Endothelial cell of umbilical vein (primary cell): ENCODE measurements around the gene PKNOX2. TPM values are rescaled to one million over a fixed set of nuclear protein-coding genes. Genes with fewer than 3 reads are reported as not detected.

ENCODE experiments used
- BruUV-seq: library from RNA; stranded (reverse); fragments of 400-500 nt; replicated peaks from 2 replicates; lab custom pipeline; 2021; lab: Mats Ljungman, UMichigan
- CTCF ChIA-PET: fragments of 300-600, 350-600 bp; sonication (Branson Sonifier 250); formaldehyde crosslinking; loops from one replicate; lab custom pipeline; 2021; ENCODE audit warnings: antibody characterized with exemption, inconsistent platforms; lab: Charles Lee
- POLR2A ChIA-PET: fragments of 300-600, 350-600 bp; sonication (Branson Sonifier 250); formaldehyde crosslinking; loops from one replicate; lab custom pipeline; 2021; ENCODE audit warnings: antibody characterized with exemption, inconsistent platforms; lab: Charles Lee
- DNase-seq: peaks from one replicate; pipeline ENCODE4 v3.0.0-alpha.2; 2011; ENCODE audit warnings: low read depth, low spot score
- FAIRE-seq: peaks from 2 replicates; lab custom pipeline; 2011; peaks lifted over from hg19 to GRCh38; lab: Jason Lieb, UNC
- H2AFZ ChIP-seq: 2 replicates; pipeline ENCODE4 v1.6.0; 2012; ENCODE audit warnings: low read depth, low read length, control low read depth, inconsistent platforms
- H3K27ac ChIP-seq: 2 replicates; pipeline ENCODE4 v1.5.1; 2011; ENCODE audit warnings: low read depth, mild to moderate bottlenecking, control low read depth, low read length, moderate library complexity; ENCODE audit not compliant: insufficient read depth
- H3K27me3 ChIP-seq, 2 experiments: 2 replicates each; pipeline versions ENCODE4 v1.6.0 to v1.6.1; 2011; ENCODE audit warnings: low read length in 2 of 2, mixed read lengths in 1 of 2; ENCODE audit not compliant: control insufficient read depth in 2 of 2, insufficient read depth in 2 of 2
- H3K36me3 ChIP-seq, 2 experiments: 2 replicates in 1 of 2; 3 replicates in 1 of 2; pipeline ENCODE4 v1.5.1; 2011; ENCODE audit warnings: low read length in 2 of 2, mild to moderate bottlenecking in 1 of 2, moderate library complexity in 1 of 2; ENCODE audit not compliant: control insufficient read depth in 2 of 2, insufficient read depth in 2 of 2; ENCODE audit errors: extremely low read depth in 1 of 2
- H3K4me1 ChIP-seq: 3 replicates; pipeline ENCODE4 v1.5.1; 2011; ENCODE audit warnings: mild to moderate bottlenecking, low read length; ENCODE audit not compliant: control insufficient read depth, insufficient read depth; ENCODE audit errors: extremely low read depth
- H3K4me2 ChIP-seq: 2 replicates; pipeline ENCODE4 v1.6.1; 2011; ENCODE audit warnings: low read length, control low read depth, mixed read lengths; ENCODE audit not compliant: insufficient read depth
- H3K4me3 ChIP-seq, 3 experiments: fragments of 200-600 bp in 1 of 3; sonication (generic), shearing (Covaris generic) in 1 of 3; replicated peaks in 1 of 3; 2 replicates each; pipeline ENCODE4 v1.5.1; 2011 to 2016; ENCODE audit warnings: control low read depth in 3 of 3, low read length in 3 of 3, mild to moderate bottlenecking in 2 of 3, inconsistent platforms in 1 of 3, low read depth in 1 of 3, moderate library complexity in 1 of 3; ENCODE audit not compliant: insufficient read depth in 1 of 3
- H3K79me2 ChIP-seq: 2 replicates; pipeline ENCODE4 v1.6.0; 2012; ENCODE audit warnings: low read length, inconsistent platforms; ENCODE audit not compliant: control insufficient read depth, insufficient read depth
- H3K9ac ChIP-seq: replicated peaks from 2 replicates; pipeline ENCODE3; 2011; ENCODE audit warnings: low read length, control low read depth; ENCODE audit not compliant: insufficient read depth; ENCODE audit errors: extremely low read depth
- H3K9me1 ChIP-seq: replicated peaks from 3 replicates; pipeline ENCODE4 v1.6.0; 2011; ENCODE audit warnings: mild to moderate bottlenecking, low read length; ENCODE audit not compliant: control insufficient read depth, insufficient read depth; ENCODE audit errors: extremely low read depth
- H3K9me3 ChIP-seq: replicated peaks from 2 replicates; pipeline ENCODE4 v1.5.1; 2012; ENCODE audit warnings: low read length, inconsistent platforms; ENCODE audit not compliant: control insufficient read depth, insufficient read depth
- H4K20me1 ChIP-seq: replicated peaks from 2 replicates; pipeline ENCODE3; 2011; ENCODE audit warnings: mild to moderate bottlenecking, low read length; ENCODE audit not compliant: control insufficient read depth, insufficient read depth; ENCODE audit errors: extremely low read depth
- CTCF ChIP-seq, 2 donors: IDR thresholded peaks; 1 replicate in 1 of 2; 2 replicates in 1 of 2; pipeline ENCODE4 v1.5.1; 2011; ENCODE audit warnings: low read length in 2 of 2, mild to moderate bottlenecking in 2 of 2, moderate library complexity in 2 of 2, control low read depth in 1 of 2, inconsistent platforms in 1 of 2, low read depth in 1 of 2; ENCODE audit not compliant: insufficient read depth in 1 of 2; ENCODE audit errors: extremely low read depth in 1 of 2
- EZH2 ChIP-seq: IDR thresholded peaks from 2 replicates; pipeline ENCODE4 v1.6.1; 2012; ENCODE audit warnings: borderline replicate concordance, low read depth, mild to moderate bottlenecking, moderate library complexity, low read length, inconsistent platforms; ENCODE audit not compliant: severe bottlenecking
- FOS ChIP-seq: IDR thresholded peaks from 2 replicates; pipeline ENCODE4 v1.6.1; 2011; ENCODE audit warnings: mild to moderate bottlenecking, low read length, moderate library complexity, borderline replicate concordance; ENCODE audit not compliant: insufficient read depth
- GATA2 ChIP-seq: IDR thresholded peaks from 2 replicates; pipeline ENCODE4 v1.7.0; 2011; ENCODE audit warnings: low read depth, mild to moderate bottlenecking, moderate library complexity, mixed read lengths, low read length; ENCODE audit not compliant: insufficient read length, insufficient read depth
- JUN ChIP-seq: IDR thresholded peaks from 2 replicates; pipeline ENCODE4 v1.6.1; 2011; ENCODE audit warnings: borderline replicate concordance, low read depth; ENCODE audit not compliant: insufficient read length, insufficient read depth
- MAX ChIP-seq: IDR thresholded peaks from 2 replicates; pipeline ENCODE4 v1.6.1; 2011; ENCODE audit not compliant: insufficient read depth, insufficient read length
- MYC ChIP-seq: IDR thresholded peaks from one replicate; pipeline ENCODE4 v1.6.1; 2011; ENCODE audit warnings: mild to moderate bottlenecking, low read depth, low read length
- POLR2A ChIP-seq: IDR thresholded peaks from 2 replicates; pipeline ENCODE4 v1.6.1; 2012; ENCODE audit warnings: low read depth, mild to moderate bottlenecking, control low read depth, low read length
- POLR2AphosphoS5 ChIP-seq: IDR thresholded peaks from 2 replicates; pipeline ENCODE4 v1.6.1; 2012; ENCODE audit warnings: low read depth, mild to moderate bottlenecking, control low read depth, low read length, moderate library complexity; ENCODE audit not compliant: insufficient read depth
- dilution Hi-C: fragments of 300-500 bp; cut with MboI; formaldehyde crosslinking; loops from one replicate; pipeline ENCODE4 v1.15.0; 2019; ENCODE audit warnings: low sequenced_read_pairs; ENCODE audit not compliant: extremely low pct_ligation_motif_present
- intact Hi-C: fragments of 100-400 bp; cut with micrococcal nuclease; formaldehyde crosslinking; loops from one replicate; pipeline ENCODE4 v1.10.0; 2022
- polyA plus RNA-seq, 4 experiments: library from polyadenylated mRNA; depleted of rRNA in 3 of 4; stranded (reverse) in 3 of 4; unstranded in 1 of 4; fragments of >200 nt; gene quantifications; 2 replicates each; pipeline versions ENCODE4 v1.2.1 to v1.2.3, GENCODE V29; 2011 to 2012; ENCODE audit warnings: missing spikeins in 1 of 4
- total RNA-seq: library from RNA; stranded (reverse); gene quantifications from 2 replicates; pipeline ENCODE4 v1.2.3, GENCODE V29; 2021

Gene PKNOX2
- total and polyA plus RNA-seq, 2 donors (not counting 3 experiments of a cell fraction or from before 2014, with no cell fraction given) = 0.11 to 0.91 TPM

- no peaks in the 10 kb centered on the region for H3K4me1 ChIP-seq
- no peaks in the 10 kb centered on the region for H3K9me1 ChIP-seq
- POLR2A ChIA-PET = no interaction called here
- H2AFZ ChIP-seq = no peak overlapping the region
- peaks cover 0 to 7% of the 10 kb centered on the region in 2 experiments for H3K27me3 ChIP-seq
- dilution Hi-C loops = no loop called here
- no peaks in the 10 kb centered on the region for H3K9me3 ChIP-seq
- no peak overlapping the region for H3K27ac ChIP-seq
- FAIRE-seq = no peak
- H3K4me2 ChIP-seq = no peak overlapping the region
- no peaks in the 10 kb centered on the region for H4K20me1 ChIP-seq
- BruUV-seq = no TSS peak
- H3K4me3 ChIP-seq = no peak overlapping the region
- CTCF ChIA-PET = interaction anchor here (1.1 to 4.9 kb wide), 2 partner anchors 15 to 189 kb away, joined by 3 to 23 read pairs; no protein-coding TSS in a partner anchor
- intact Hi-C loops = no loop called here
- no peak for TF ChIP-seq POLR2A
- no peak for TF ChIP-seq JUN
- no peak for TF ChIP-seq CTCF (IDR thresholded peaks at IDR 0.05; ENCODE audit: extremely low read depth in 1 of 2, insufficient read depth in 1 of 2, low read depth in 1 of 2, low read length in 2 of 2)
- TF ChIP-seq POLR2AphosphoS5 = no peak
- no peak for TF ChIP-seq GATA2
- no peak for TF ChIP-seq MAX
- no peak for TF ChIP-seq EZH2
- no peak for TF ChIP-seq MYC
- TF ChIP-seq FOS = no peak
- no peak for DNase-seq
- no peaks in the 10 kb centered on the region for H3K36me3 ChIP-seq
- no peak overlapping the region for H3K9ac ChIP-seq
- no peaks in the 10 kb centered on the region for H3K79me2 ChIP-seq
These were observed 8.0 kb upstream of the PKNOX2 start for GRCh38 chr11:125156346-125157117.
